ENCODE results near the gene CA9.
"Not testable (repeated sequence)": the region's sequence is repeated elsewhere in the genome, so short reads cannot be mapped to it uniquely, and the experiment has no call there.

CA9 gene

GRCh38 chr9:35673132-35674024 is at the start of gene CA9:
Gene CA9 (plus strand): TSS chr9:35673928. CDS start chr9:35673960, 32 bp downstream.
- DNase-seq (ENCODE audit: low read depth in 2 of 2), result no peak

DNA sequence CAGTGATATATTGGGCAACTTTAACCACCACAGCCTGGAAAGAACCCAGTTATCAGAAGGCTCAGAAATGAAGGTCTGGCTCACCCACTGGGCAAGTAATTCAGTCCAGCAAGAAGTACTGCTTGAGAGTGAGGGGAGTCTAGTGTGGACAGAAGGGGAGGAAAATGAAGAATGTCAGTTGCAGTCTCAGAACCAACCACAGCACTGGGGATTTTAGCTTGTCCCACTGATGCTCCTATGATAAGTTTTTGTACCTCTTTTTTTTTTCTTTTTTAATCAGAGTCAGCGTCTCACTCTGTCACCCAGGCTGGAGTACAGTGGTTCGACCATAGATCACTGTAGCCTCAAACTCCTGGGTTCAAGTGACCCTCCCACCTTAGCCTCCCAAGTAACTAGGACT is 46.2 kb upstream of the CA9 start:
- no peak for DNase-seq (ENCODE audit: low read depth in 2 of 2)

- no peak for DNase-seq (ENCODE audit: low read depth in 2 of 2)
These were observed 45.2 kb upstream of the CA9 start for GRCh38 chr9:35628389-35628991.

GRCh38 chr9:35629597-35629996 is 44.1 kb upstream of the CA9 start:
- no peak for DNase-seq (ENCODE audit: low read depth in 2 of 2)

DNA sequence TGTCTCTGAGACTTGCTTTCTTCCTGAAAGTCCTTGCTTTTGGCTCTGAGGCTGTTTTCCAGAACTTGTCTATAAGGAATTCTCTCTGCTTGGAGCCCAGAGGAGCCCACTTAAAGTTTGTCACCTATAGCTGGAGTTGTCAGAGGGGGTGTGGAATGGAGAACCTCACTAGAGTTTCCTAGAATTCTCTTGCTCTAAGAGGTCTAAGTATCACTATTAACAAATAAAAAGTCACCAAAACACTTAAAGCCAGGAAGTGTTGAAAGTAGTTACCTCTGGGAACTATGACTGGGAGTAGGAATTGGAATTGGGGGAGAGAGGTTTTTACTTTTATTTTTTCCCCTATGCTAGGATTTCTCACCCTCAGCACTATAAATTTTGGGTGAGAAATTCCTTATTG is 38.0 kb upstream of the CA9 start:
- no peak for DNase-seq (ENCODE audit: low read depth in 2 of 2)

GRCh38 chr9:35636135-35636876 is 37.4 kb upstream of the CA9 start:
- no peak for DNase-seq (ENCODE audit: low read depth in 2 of 2)

DNA sequence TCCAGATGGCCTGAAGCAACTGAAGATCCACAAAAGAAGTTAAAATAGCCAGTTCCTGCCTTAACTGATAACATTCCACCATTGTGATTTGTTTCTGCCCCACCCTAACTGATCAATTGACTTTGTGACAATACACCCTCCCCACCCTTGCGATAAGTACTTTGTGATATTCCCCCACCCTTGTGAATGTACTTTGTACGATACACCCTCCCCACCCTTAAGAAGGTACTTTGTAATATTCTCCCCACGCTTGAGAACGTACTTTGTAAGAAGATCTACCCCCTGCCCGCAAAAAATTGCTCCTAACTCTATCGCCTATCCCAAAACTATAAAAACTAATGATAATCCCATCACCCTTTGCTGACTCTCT is 36.9 kb upstream of the CA9 start:
- not testable (repeated sequence) for DNase-seq (ENCODE audit: low read depth in 2 of 2)

GRCh38 chr9:35637427-35637955 is 36.2 kb upstream of the CA9 start:
- DNase-seq (ENCODE audit: low read depth in 2 of 2), result not testable (repeated sequence)

DNA sequence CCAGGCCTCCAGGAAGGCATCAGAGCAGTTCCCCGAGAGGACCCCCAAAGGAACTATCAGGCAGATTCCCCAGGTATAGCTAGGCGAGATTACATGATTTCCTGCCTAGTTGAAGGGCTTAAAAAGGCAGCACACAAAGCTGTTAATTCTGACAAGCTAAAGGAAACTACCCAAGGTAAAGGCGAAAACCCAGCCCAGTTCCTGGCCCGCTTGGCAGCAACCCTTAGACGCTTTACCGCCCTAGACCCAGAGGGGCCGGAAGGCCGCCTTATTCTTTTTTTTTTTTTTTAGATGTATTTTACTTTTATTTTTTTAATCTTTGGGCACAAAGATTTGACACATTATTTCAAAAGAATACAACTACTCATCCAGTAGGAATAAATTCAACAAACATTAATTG is 35.0 kb upstream of the CA9 start:
- not testable (repeated sequence) for DNase-seq (ENCODE audit: low read depth in 2 of 2)

GRCh38 chr9:35639225-35639624 is 34.5 kb upstream of the CA9 start:
- not testable (repeated sequence) for DNase-seq (ENCODE audit: low read depth in 2 of 2)

DNA sequence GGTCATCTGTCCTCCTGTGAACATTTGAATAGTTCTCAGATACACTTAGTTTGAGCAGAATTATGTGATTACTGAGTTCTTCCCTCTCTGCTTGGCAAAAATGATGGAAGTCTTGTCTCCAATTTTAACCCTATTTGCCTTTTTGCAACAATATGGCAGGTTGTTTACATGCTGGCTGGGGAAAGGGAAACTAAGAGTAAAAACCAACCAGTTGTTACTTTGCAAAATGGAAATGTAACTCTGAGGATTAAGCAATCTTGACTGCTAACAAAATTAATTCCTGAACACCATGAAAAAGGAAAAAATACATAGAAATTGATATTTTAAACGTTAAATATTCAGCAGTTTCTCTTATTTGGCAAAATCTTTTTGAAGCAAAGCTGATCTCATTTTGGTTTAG is 34.1 kb upstream of the CA9 start:
- no peak for DNase-seq (ENCODE audit: low read depth in 2 of 2)

DNA sequence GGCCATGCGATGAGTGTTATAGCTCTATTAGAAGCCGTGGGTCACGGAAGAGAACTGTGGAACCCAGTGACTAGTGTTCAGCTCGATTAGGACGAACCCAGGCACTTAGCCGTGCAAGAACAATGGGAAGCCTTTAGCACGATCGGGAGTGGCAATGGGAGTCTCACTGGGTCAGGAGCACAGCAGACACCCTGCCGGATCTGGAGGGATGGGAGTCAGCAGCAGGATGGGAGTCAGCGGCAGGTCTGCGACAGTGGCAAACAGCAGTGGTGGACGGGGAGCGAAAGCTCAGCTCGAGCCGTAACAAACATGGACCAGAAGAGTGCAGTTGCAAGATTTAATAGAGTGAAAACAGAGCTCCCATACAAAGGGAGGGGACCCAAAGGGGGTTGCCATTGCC is 33.3 kb upstream of the CA9 start:
- DNase-seq (ENCODE audit: low read depth in 2 of 2), result not testable (repeated sequence)

DNA sequence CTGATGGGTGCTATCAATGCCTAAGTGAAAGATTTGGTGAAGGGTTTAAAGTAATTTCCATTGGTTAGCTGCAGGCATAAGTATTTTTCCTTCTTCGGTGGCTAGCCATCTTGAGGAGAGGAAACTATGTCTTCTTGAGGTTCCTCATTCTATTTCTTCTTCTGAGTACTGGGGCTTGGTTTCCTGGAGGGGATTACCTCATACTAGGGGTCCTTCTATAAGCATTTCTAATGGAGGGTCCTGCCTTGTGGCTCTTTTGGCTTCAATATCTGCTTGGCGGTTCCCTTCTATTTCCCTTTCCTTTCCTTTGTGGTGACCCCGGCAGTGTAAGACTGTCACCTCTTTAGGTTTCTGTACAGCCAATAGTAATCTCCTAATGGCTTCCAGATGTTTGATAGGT is 32.2 kb upstream of the CA9 start:
- not testable (repeated sequence) for DNase-seq (ENCODE audit: low read depth in 2 of 2)

DNA sequence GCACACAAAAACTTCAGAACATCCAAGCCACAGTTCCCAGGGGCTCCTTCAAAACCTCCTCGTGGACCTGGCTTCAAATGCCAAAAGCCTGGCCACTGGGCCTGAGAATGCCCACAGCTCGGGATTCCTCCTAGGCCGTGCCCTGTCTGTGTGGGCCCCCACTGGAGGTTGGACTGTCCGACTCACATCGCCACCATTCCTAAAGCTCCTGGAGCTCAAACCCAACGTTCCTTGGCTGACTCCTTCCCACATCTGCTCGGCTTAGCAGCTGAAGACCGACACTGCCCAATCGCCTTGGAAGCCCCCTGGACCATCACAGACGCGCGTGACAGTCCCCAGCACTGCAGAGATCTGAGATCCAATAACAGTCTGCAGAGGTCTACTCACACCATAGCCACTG is 30.7 kb upstream of the CA9 start:
- no peak for DNase-seq (ENCODE audit: low read depth in 2 of 2)

DNA sequence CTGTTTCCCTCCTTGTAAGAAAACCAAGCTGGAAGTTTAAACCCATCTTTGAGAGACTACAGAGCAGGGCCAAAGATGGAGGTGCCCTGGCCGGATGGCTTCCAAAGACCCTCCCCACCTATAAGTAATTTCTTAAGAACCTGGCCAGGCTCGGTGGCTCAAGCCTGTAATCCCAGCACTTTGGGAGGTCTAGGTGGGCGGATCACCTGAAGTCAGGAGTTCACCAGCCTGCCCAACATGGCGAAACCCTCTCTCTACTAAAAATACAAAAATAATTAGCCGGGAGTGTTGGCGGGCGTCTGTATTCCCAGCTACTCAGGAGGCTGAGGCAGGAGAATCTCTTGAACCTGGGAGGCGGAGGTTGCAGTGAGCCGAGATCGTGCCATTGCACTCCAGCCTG is 28.0 kb upstream of the CA9 start:
- DNase-seq (ENCODE audit: low read depth in 2 of 2), result not testable (repeated sequence)

DNA sequence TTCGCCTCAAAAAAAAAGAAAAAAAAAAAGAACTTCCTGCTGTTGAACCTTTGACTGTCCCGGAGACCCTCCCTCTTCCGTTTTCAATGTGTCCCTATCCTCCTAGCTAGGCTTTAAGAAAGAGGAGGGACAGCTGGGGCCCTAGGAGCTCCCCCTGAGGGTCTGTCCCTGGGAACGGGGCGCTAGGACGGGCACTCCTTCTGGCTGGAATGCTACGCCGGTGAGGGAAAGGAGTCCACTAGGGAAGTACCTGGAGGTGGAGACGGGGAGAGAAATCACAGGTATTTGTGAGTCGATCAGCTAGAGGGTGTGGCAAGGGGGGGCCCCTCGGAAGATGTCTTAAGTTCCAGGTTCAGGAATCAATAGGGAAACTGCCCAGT is 27.6 kb upstream of the CA9 start:
- DNase-seq (ENCODE audit: low read depth in 2 of 2), result no peak

GRCh38 chr9:35646533-35647265 is 27.0 kb upstream of the CA9 start:
- peak; percentile 61 to 62 for DNase-seq (ENCODE audit: low read depth in 2 of 2)

DNA sequence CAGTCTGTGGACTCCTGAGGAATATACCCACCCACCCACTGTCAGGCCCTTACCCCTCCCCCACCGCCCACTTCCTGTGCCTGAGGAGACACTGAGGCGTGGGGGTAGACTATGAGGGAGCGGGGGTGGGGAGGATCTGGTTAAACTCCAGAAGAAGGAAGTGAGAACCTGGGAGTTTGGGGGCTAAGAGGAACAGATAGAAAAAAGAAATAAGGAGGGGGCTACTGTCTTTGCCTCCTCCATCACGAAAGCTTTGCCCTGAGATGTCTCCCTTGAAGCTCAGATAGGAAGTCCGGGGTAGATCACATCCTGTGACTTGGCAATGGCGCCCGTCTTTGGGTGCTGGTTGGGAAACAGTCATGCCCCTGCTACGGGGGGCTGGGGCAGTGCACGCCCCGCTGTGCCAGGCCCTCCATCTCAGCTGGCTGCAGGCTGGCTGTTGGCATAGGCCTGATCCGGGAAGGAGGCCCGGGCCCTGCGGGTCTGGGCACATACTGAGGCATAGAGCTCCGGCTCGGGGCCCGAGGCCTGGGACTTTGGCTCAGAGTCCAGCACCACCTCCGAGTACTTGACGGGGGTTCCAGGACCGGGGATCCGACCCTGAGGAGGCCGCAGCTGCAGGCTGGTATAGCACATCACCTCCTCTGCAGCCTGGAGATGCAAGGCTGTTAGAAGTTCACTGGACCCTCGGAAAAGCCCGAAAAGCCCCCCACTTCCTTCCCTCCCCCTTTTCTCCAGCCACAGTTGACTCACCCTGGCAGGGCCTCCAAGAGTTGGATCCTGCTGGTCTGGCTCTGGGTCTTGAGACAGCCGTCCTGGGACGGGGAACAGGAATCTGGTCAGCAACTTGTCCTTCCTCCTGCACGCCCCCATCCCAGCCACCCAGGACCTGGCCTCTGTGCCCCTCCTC is 24.0 kb upstream of the CA9 start:
- no peak for DNase-seq (ENCODE audit: low read depth in 2 of 2)

- DNase-seq (ENCODE audit: low read depth in 2 of 2), result no peak
These were observed 23.2 kb upstream of the CA9 start, which contains the start of gene SIT1 for GRCh38 chr9:35650341-35651158. Gene SIT1 (minus strand): TSS chr9:35650931. CDS start chr9:35650853, 78 bp downstream.

Data from fibroblast of skin of left biceps (primary cell).